GM12864 (cell line): Measurements from ENCODE around the gene DBNL.
"Not testable (repeated sequence)": the region's sequence is repeated elsewhere in the genome, so short reads cannot be mapped to it uniquely, and the experiment has no call there.

Experiments used
- DNase-seq: peaks from one replicate; pipeline ENCODE4 v3.0.0-alpha.2; 2011; ENCODE audit warnings: low read depth
- H3K4me3 ChIP-seq: 2 replicates; pipeline ENCODE4 v1.5.1; 2011; ENCODE audit warnings: mild to moderate bottlenecking, low read depth, low read length, control low read depth
- CTCF ChIP-seq: IDR thresholded peaks from 2 replicates; pipeline ENCODE4 v1.5.1; 2011; ENCODE audit warnings: low read depth, mild to moderate bottlenecking, moderate library complexity, low read length, control low read depth, inconsistent platforms; ENCODE audit errors: missing control alignments

DBNL gene

GRCh38 chr7:44044315-44045225 lies at the start of gene DBNL:
Gene DBNL (plus strand): TSS chr7:44044702. CDS start chr7:44044738, 36 bp downstream.
- DNase-seq, result peak; percentile 52
- peak within 1 kb of the TSS; percentile 89 for H3K4me3 ChIP-seq
- no peak for TF ChIP-seq CTCF

- H3K4me3 ChIP-seq, result not testable (repeated sequence)
Observed at GRCh38 chr7:43997532-43997931, 47.0 kb upstream of the DBNL start, which contains the start of gene SPDYE1. Gene SPDYE1 (plus strand): TSS chr7:43997897. CDS start chr7:43999950, 2,053 bp downstream.

GRCh38 chr7:44012081-44012480 lies 32.4 kb upstream of the DBNL start:
- DNase-seq, H3K4me3 ChIP-seq: not testable (repeated sequence)

More at GRCh38 chr7:43997532-43997931, 47.0 kb upstream of the DBNL start, which contains the start of gene SPDYE1:
- DNase-seq, result not testable (repeated sequence)

- not testable (repeated sequence) for H3K4me3 ChIP-seq, DNase-seq
Observed at GRCh38 chr7:44015090-44015489, 29.4 kb upstream of the DBNL start.

GRCh38 chr7:44018857-44019807 lies 25.4 kb upstream of the DBNL start:
- peak overlapping the region; percentile 61 for H3K4me3 ChIP-seq
- peak; percentile 62 for TF ChIP-seq CTCF
- DNase-seq, result peak; percentile 88

- not testable (repeated sequence) for H3K4me3 ChIP-seq, DNase-seq
Observed at GRCh38 chr7:44019825-44020224, 24.7 kb upstream of the DBNL start.

GRCh38 chr7:44022069-44022468 lies 22.4 kb upstream of the DBNL start:
- not testable (repeated sequence) for DNase-seq

GRCh38 chr7:44022796-44023467 lies 21.6 kb upstream of the DBNL start:
- not testable (repeated sequence) for DNase-seq, H3K4me3 ChIP-seq

More at GRCh38 chr7:44022069-44022468, 22.4 kb upstream of the DBNL start:
- H3K4me3 ChIP-seq, result not testable (repeated sequence)

- DNase-seq, H3K4me3 ChIP-seq: not testable (repeated sequence)
Observed at GRCh38 chr7:44029433-44029832, 15.1 kb upstream of the DBNL start.

- DNase-seq, H3K4me3 ChIP-seq: not testable (repeated sequence)
Observed at GRCh38 chr7:44030029-44030428, 14.5 kb upstream of the DBNL start.

GRCh38 chr7:44031319-44031718 lies 13.2 kb upstream of the DBNL start:
- DNase-seq, H3K4me3 ChIP-seq: not testable (repeated sequence)

- not testable (repeated sequence) for DNase-seq, H3K4me3 ChIP-seq
Observed at GRCh38 chr7:44032031-44032430, 12.5 kb upstream of the DBNL start.

GRCh38 chr7:44033971-44034844 lies 10.3 kb upstream of the DBNL start:
- not testable (repeated sequence) for DNase-seq

GRCh38 chr7:44036364-44036763 lies 8.1 kb upstream of the DBNL start:
- not testable (repeated sequence) for H3K4me3 ChIP-seq, DNase-seq

More at GRCh38 chr7:44033971-44034844, 10.3 kb upstream of the DBNL start:
- H3K4me3 ChIP-seq, result not testable (repeated sequence)

GRCh38 chr7:44037951-44038350 lies 6.6 kb upstream of the DBNL start:
- not testable (repeated sequence) for DNase-seq, H3K4me3 ChIP-seq
